ENCODE data around the gene METTL24. TPM values are rescaled to one million over a fixed set of nuclear protein-coding genes. Genes with fewer than 3 reads are reported as not detected.

METTL24 gene
- total and polyA plus RNA-seq, 2 of the 8 experiments (the other 6 are each of a cell fraction or from before 2014, with no cell fraction given) = 0.30 to 0.39 TPM

DNA sequence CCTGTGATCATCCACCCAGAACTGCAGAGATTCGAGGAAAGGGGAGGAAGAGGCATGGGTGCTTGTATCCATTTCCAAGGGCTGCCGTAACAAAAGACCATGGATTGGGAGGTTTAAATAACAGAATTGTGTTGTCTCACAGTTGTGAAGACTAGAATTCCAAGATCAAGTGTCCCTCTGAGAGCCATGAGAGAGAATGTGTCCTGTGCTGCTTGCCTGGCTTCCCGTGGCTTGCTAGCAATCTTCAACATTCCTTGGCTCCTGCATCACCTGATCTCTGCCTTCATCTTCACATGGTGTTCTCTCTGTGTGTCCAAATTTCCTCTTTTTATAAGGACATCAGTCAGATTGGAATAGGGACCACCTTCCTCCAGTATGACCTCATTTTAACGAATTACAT is 108.1 kb downstream of the METTL24 start:
- Histone ChIP-seq H3K4me1 (replicated peaks in 1 of 4; ENCODE audit: control insufficient read depth in 3 of 4, insufficient read depth in 4 of 4, low read length in 3 of 4) (peaks cover 0 to 2% (median 0%) of the 10 kb centered on the region in 4 experiments; a peak in 1 of 7 replicates), H2BK12ac (ENCODE audit: low read depth, low read length) (no peak overlapping the region), H3K4me3 (ENCODE audit: extremely low read depth in 1 of 4, insufficient read depth in 2 of 4, low read depth in 3 of 4, low read length in 4 of 4) (no peak overlapping the region), H2BK5ac (ENCODE audit: low read depth, low read length) (no peak overlapping the region), H4K5ac (ENCODE audit: insufficient read length, low read depth, low read length) (no peak overlapping the region), H3K79me2 (ENCODE audit: control insufficient read depth in 1 of 2, insufficient read depth in 2 of 2, low read length in 2 of 2) (no peaks in the 10 kb centered on the region), H4K91ac (replicated peaks; ENCODE audit: insufficient read length, low read length) (no peak overlapping the region), H3K14ac (ENCODE audit: insufficient read length) (no peak overlapping the region), H3K27ac (ENCODE audit: low read depth, low read length) (no peak overlapping the region), H3K56ac (replicated peaks; ENCODE audit: insufficient read length, low read depth, low read length) (no peak overlapping the region), H3K18ac (ENCODE audit: extremely low read depth, low read length) (no peak overlapping the region), H3K23ac (ENCODE audit: insufficient read length) (no peak overlapping the region), H3K79me1 (ENCODE audit: low read depth, low read length) (no peaks in the 10 kb centered on the region), H3K4ac (replicated peaks; ENCODE audit: insufficient read length, low read depth, low read length) (no peak overlapping the region), H2BK15ac (ENCODE audit: low read length) (no peak overlapping the region), H3K23me2 (ENCODE audit: low read depth, low read length) (no peaks in the 10 kb centered on the region), H3K27me3 (replicated peaks in 1 of 4; ENCODE audit: control insufficient read depth in 3 of 4, extremely low read depth in 1 of 4, insufficient read depth in 3 of 4, low read length in 3 of 4) (no peaks in the 10 kb centered on the region), H3K9me3 (ENCODE audit: insufficient read depth in 2 of 2, low read depth in 1 of 2, low read length in 1 of 2) (no peaks in the 10 kb centered on the region), H4K20me1 (replicated peaks in 1 of 2; ENCODE audit: control insufficient read depth in 1 of 2, insufficient read depth in 2 of 2, low read length in 2 of 2) (no peaks in the 10 kb centered on the region), H3K4me2 (ENCODE audit: insufficient read depth in 1 of 2, low read depth in 2 of 2, low read length in 2 of 2) (no peak overlapping the region), H3K36me3 (ENCODE audit: control insufficient read depth in 2 of 4, insufficient read depth in 4 of 4, low read length in 3 of 4) (no peaks in the 10 kb centered on the region), H2AK5ac (ENCODE audit: low read depth, low read length) (no peak overlapping the region), H4K8ac (ENCODE audit: extremely low read depth, insufficient read depth, low read length) (no peak overlapping the region), H3K9ac (replicated peaks in 1 of 4; ENCODE audit: extremely low read depth in 1 of 4, low read depth in 3 of 4, low read length in 3 of 4) (no peak overlapping the region), H2AFZ (ENCODE audit: low read length) (no peak overlapping the region), H2BK120ac (replicated peaks; ENCODE audit: low read depth, low read length) (no peak overlapping the region), H2BK20ac (ENCODE audit: low read length) (no peak overlapping the region)
- ChIA-PET POLR2A (ENCODE audit: partially characterized antibody) (no interaction called here), CTCF (ENCODE audit: partially characterized antibody) (no interaction called here)
- TF ChIP-seq NANOG (IDR thresholded peaks at IDR 0.05; ENCODE audit: insufficient read depth, low read depth, low read length, poor library complexity, severe bottlenecking) (no peak), TAF7 (optimal IDR thresholded peaks at IDR 0.05; ENCODE audit: borderline replicate concordance, low read depth, low read length) (no peak), CBX5 (IDR thresholded peaks at IDR 0.05; ENCODE audit: low read depth, low read length) (no peak), KDM5A (IDR thresholded peaks at IDR 0.05; ENCODE audit: low read length) (no peak), SIX5 (IDR thresholded peaks at IDR 0.05; ENCODE audit: low read depth, low read length) (no peak), TEAD4 (IDR thresholded peaks at IDR 0.05; ENCODE audit: low read depth, low read length) (0 out of 2 replicates have a peak, but pooled peaks have one; percentile 4), JUND (IDR thresholded peaks at IDR 0.05; ENCODE audit: low read length) (no peak)
- WGBS, 2 experiments (ENCODE audit: extremely low coverage in 1 of 2, insufficient coverage in 1 of 2, insufficient read length in 1 of 2, insufficient replicate concordance in 2 of 2, low coverage in 1 of 2, low lambda C conversion rate in 2 of 2, missing lambda C conversion rate in 1 of 2) = 83% methylated on average over 4 of the region's 4 CpGs; no CpG with 5 or more reads in 1 of the 2 experiments
- no peak for FAIRE-seq
- no peak for DNase-seq (ENCODE audit: low read depth in 1 of 2, low spot score in 2 of 2)
